H9 (cell line): Measurements from ENCODE around the gene HSPE1. TPM values are rescaled to one million over a fixed set of nuclear protein-coding genes. Genes with fewer than 3 reads are reported as not detected.
A peak's percentile ranks its signal among the peaks of the same experiment; 100 is the strongest.

ENCODE experiments used
- DNase-seq: peaks from one replicate; pipeline ENCODE4 v3.0.0-alpha.2; 2017
- H2AFZ ChIP-seq: one replicate; pipeline ENCODE4 v1.6.1; 2013; ENCODE audit warnings: mild to moderate bottlenecking, low read length, control low read depth, moderate library complexity
- H2AK5ac ChIP-seq: 2 replicates; pipeline ENCODE4 v1.6.1; 2013; ENCODE audit warnings: low read length, control low read depth, mixed read lengths; ENCODE audit not compliant: insufficient read length
- H2BK120ac ChIP-seq: one replicate; pipeline ENCODE4 v1.6.1; 2013; ENCODE audit warnings: low read depth, mild to moderate bottlenecking, low read length, control low read depth, inconsistent platforms; ENCODE audit not compliant: poor library complexity, severe bottlenecking
- H2BK12ac ChIP-seq: 2 replicates; pipeline ENCODE4 v1.6.1; 2013; ENCODE audit warnings: low read length, control low read depth, mixed read lengths, low read depth; ENCODE audit not compliant: insufficient read length
- H2BK15ac ChIP-seq: 2 replicates; pipeline ENCODE4 v1.6.1; 2013; ENCODE audit warnings: low read depth, low read length, control low read depth
- H2BK20ac ChIP-seq: one replicate; pipeline ENCODE4 v1.6.1; 2013; ENCODE audit warnings: low read depth, mild to moderate bottlenecking, low read length, control low read depth, inconsistent platforms; ENCODE audit not compliant: poor library complexity, severe bottlenecking
- H2BK5ac ChIP-seq: 2 replicates; pipeline ENCODE4 v1.6.1; 2013; ENCODE audit warnings: low read length, control low read depth, mixed read lengths; ENCODE audit not compliant: insufficient read length
- H3K14ac ChIP-seq: 2 replicates; pipeline ENCODE4 v1.6.1; 2013; ENCODE audit warnings: low read length, control low read depth; ENCODE audit not compliant: insufficient read depth
- H3K18ac ChIP-seq: 2 replicates; pipeline ENCODE4 v1.6.1; 2013; ENCODE audit warnings: low read depth, mild to moderate bottlenecking, mixed read lengths, low read length, control low read depth; ENCODE audit not compliant: insufficient read length
- H3K23ac ChIP-seq: 2 replicates; pipeline ENCODE4 v1.6.1; 2013; ENCODE audit warnings: low read length, control low read depth, mixed read lengths, low read depth; ENCODE audit not compliant: insufficient read length
- H3K23me2 ChIP-seq: 2 replicates; pipeline ENCODE4 v1.6.1; 2013; ENCODE audit warnings: low read depth, mild to moderate bottlenecking, mixed read lengths, low read length, control low read depth; ENCODE audit not compliant: insufficient read length, poor library complexity, severe bottlenecking
- H3K27ac ChIP-seq: 2 replicates; pipeline ENCODE4 v1.5.1; 2013; ENCODE audit warnings: low read length, control low read depth, mixed read lengths, low read depth; ENCODE audit not compliant: insufficient read length
- H3K27me3 ChIP-seq: 2 replicates; pipeline ENCODE4 v1.6.1; 2013; ENCODE audit warnings: low read length, control low read depth, inconsistent platforms; ENCODE audit not compliant: insufficient read depth
- H3K4ac ChIP-seq: 2 replicates; pipeline ENCODE4 v1.6.1; 2013; ENCODE audit warnings: low read depth, mild to moderate bottlenecking, control low read depth, inconsistent platforms, low read length, moderate library complexity
- H3K4me1 ChIP-seq: 2 replicates; pipeline ENCODE4 v1.6.1; 2013; ENCODE audit warnings: low read length, control low read depth, inconsistent platforms; ENCODE audit not compliant: insufficient read depth
- H3K4me2 ChIP-seq: 2 replicates; pipeline ENCODE4 v1.6.1; 2013; ENCODE audit warnings: low read length, control low read depth, mixed read lengths; ENCODE audit not compliant: insufficient read length, insufficient read depth
- H3K56ac ChIP-seq: 2 replicates; pipeline ENCODE4 v1.6.1; 2013; ENCODE audit warnings: low read depth, mild to moderate bottlenecking, mixed read lengths, low read length, control low read depth; ENCODE audit not compliant: insufficient read length
- H3K79me1 ChIP-seq: 2 replicates; pipeline ENCODE4 v1.6.1; 2013; ENCODE audit warnings: low read depth, mild to moderate bottlenecking, moderate library complexity, low read length, control low read depth, inconsistent platforms; ENCODE audit not compliant: insufficient read depth, poor library complexity, severe bottlenecking
- H3K79me2 ChIP-seq: 2 replicates; pipeline ENCODE4 v1.6.1; 2013; ENCODE audit warnings: low read length, control low read depth, inconsistent platforms; ENCODE audit not compliant: insufficient read depth
- H3K9ac ChIP-seq: 2 replicates; pipeline ENCODE4 v1.6.1; 2013; ENCODE audit warnings: low read length, control low read depth, mixed read lengths; ENCODE audit not compliant: insufficient read length; ENCODE audit errors: extremely low read depth
- H3K9me3 ChIP-seq: one replicate; pipeline ENCODE4 v1.6.1; 2013; ENCODE audit warnings: low read depth, low read length, inconsistent platforms; ENCODE audit not compliant: control insufficient read depth
- H3T11ph ChIP-seq: one replicate; pipeline ENCODE4 v1.6.1; 2013; ENCODE audit warnings: mild to moderate bottlenecking, low read length, control low read depth, inconsistent platforms
- H4K20me1 ChIP-seq: one replicate; pipeline ENCODE4 v1.6.1; 2013; ENCODE audit not compliant: control insufficient read depth, insufficient read length, insufficient read depth
- H4K5ac ChIP-seq: 2 replicates; pipeline ENCODE4 v1.6.1; 2013; ENCODE audit warnings: low read depth, mild to moderate bottlenecking, mixed read lengths, low read length, control low read depth; ENCODE audit not compliant: insufficient read length
- H4K8ac ChIP-seq: replicated peaks from 2 replicates; pipeline ENCODE4 v1.6.1; 2013; ENCODE audit warnings: low read length, control low read depth, mixed read lengths, low read depth; ENCODE audit not compliant: insufficient read length
- H4K91ac ChIP-seq: 2 replicates; pipeline ENCODE4 v1.6.1; 2013; ENCODE audit warnings: low read depth, mild to moderate bottlenecking, moderate library complexity, mixed read lengths, low read length, control low read depth; ENCODE audit not compliant: insufficient read length
- H3K27ac Mint-ChIP-seq, 3 experiments: 2 replicates in 2 of 3; 3 replicates in 1 of 3; pipeline ENCODE4 v1.8.0; 2020 to 2021; ENCODE audit warnings: mixed read lengths in 3 of 3, mild to moderate bottlenecking in 1 of 3, moderate library complexity in 1 of 3
- H3K27me3 Mint-ChIP-seq: 2 replicates; pipeline ENCODE4 v1.8.0; 2021; ENCODE audit warnings: low read depth, mild to moderate bottlenecking, moderate library complexity, mixed read lengths
- H3K36me3 Mint-ChIP-seq, 3 experiments: 2 replicates in 2 of 3; 3 replicates in 1 of 3; pipeline ENCODE4 v1.8.0; 2020 to 2021; ENCODE audit warnings: low read depth in 3 of 3, mixed read lengths in 3 of 3; ENCODE audit not compliant: insufficient read depth in 1 of 3
- H3K4me1 Mint-ChIP-seq, 2 experiments: 2 replicates each; pipeline ENCODE4 v1.8.0; 2020; ENCODE audit warnings: mixed read lengths in 2 of 2
- H3K4me3 Mint-ChIP-seq, 2 experiments: 2 replicates in 1 of 2; 3 replicates in 1 of 2; pipeline ENCODE4 v1.8.0; 2020 to 2021; ENCODE audit warnings: mild to moderate bottlenecking in 2 of 2, mixed read lengths in 2 of 2, moderate library complexity in 1 of 2
- H3K9me3 Mint-ChIP-seq, 2 experiments: 2 replicates in 1 of 2; 3 replicates in 1 of 2; pipeline ENCODE4 v1.8.0; 2020; ENCODE audit warnings: mild to moderate bottlenecking in 2 of 2, mixed read lengths in 2 of 2, moderate library complexity in 1 of 2
- CTCF ChIP-seq: fragments of 200-600 bp; sonication (generic); conservative IDR thresholded peaks from 3 replicates; pipeline ENCODE4 v1.8.0; 2021; ENCODE audit warnings: antibody characterized with exemption, mild to moderate bottlenecking
- WGBS: extraction: QIAGEN DNeasy Blood & Tissue Kit; methylation state at CpG from one replicate; pipeline ENCODE4 v1.1.7; 2013; ENCODE audit warnings: missing lambda C conversion rate, low lambda C conversion rate, mixed read lengths; ENCODE audit not compliant: insufficient read length; ENCODE audit errors: extremely low coverage; 5-methylcytosine and 5-hydroxymethylcytosine counted together
- total RNA-seq: library from RNA; stranded (reverse); gene quantifications from 2 replicates; pipeline ENCODE4 v1.2.1, GENCODE V29; 2021

The HSPE1 gene
- total RNA-seq, 1 experiment from 2014 or later, result 347 TPM

GRCh38 chr2:197514754-197515153 lies 14.6 kb downstream of the HSPE1 start:
- Histone ChIP-seq H4K20me1 (no peaks in the 10 kb centered on the region), H2AK5ac (no peak overlapping the region), H3K27ac (no peak overlapping the region), H2AFZ (no peak overlapping the region), H3K9me3 (no peaks in the 10 kb centered on the region), H2BK20ac (no peak overlapping the region), H2BK12ac (no peak overlapping the region), H4K5ac (no peak overlapping the region), H2BK120ac (no peak overlapping the region), H3K79me1 (no peaks in the 10 kb centered on the region), H3K27me3 (no peaks in the 10 kb centered on the region), H3K4me1 (0 out of 2 replicates have a peak, but pooled peaks cover 3% of the 10 kb centered on the region), H3K18ac (no peak overlapping the region), H3K23ac (no peak overlapping the region), H3K14ac (no peak overlapping the region), H4K8ac (no peak overlapping the region), H3K9ac (no peak overlapping the region), H4K91ac (no peak overlapping the region), H3K79me2 (peaks cover 16% of the 10 kb centered on the region; the same call in 1 of the 2 replicates), H2BK15ac (no peak overlapping the region), H3K4me2 (peak overlapping the region; percentile 63), H3T11ph (no peak overlapping the region), H3K4ac (no peak overlapping the region), H3K23me2 (peaks cover 7% of the 10 kb centered on the region), H2BK5ac (no peak overlapping the region), H3K56ac (no peak overlapping the region)
- Mint-ChIP-seq H3K36me3 (peaks cover 0 to 8% (median 3%) of the 10 kb centered on the region in 3 experiments; a peak in 2 of 7 replicates), H3K27ac (peak overlapping the region in 1 of 3 experiments; percentile 22; a peak in 1 of 7 replicates), H3K9me3 (no peaks in the 10 kb centered on the region; a peak in 1 of 5 replicates), H3K4me1 (peaks cover 15 to 23% of the 10 kb centered on the region in 2 experiments), H3K4me3 (peak overlapping the region; percentile 85 to 92), H3K27me3 (no peaks in the 10 kb centered on the region; the same call in 1 of the 2 replicates)
- TF ChIP-seq CTCF, result no peak
- no peak for DNase-seq
- no CpG with 5 or more reads among the region's 3 CpGs for WGBS
